ENCODE results near the gene BTBD17. TPM values are rescaled to one million over a fixed set of nuclear protein-coding genes. Genes with fewer than 3 reads are reported as not detected.

Gene BTBD17
- total and polyA plus RNA-seq, 2 of the 8 experiments (the other 6 are each of a cell fraction or from before 2014, with no cell fraction given), result 7.0 to 14.8 TPM

DNA sequence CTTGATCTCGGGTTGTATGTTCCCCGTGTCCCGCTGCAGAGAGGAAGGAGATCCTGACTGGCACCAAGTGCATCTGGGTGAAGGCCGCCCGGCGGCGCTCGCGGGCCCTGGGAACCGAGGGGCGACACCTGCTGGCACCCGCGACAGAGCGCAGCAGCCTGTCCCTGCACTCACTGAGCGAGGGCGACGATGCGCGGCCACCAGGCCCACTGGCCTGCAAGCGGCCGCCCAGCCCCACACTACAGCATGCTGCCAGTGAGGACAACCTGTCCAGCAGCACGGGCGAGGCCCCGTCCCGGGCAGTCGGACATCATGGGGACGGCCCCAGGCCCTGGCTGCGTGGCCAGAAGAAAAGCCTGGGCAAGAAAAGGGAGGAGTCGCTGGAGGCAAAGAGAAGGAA, 7.5 kb downstream of the BTBD17 start (continued):
- no peak for TF ChIP-seq PHF8 (conservative IDR thresholded peaks at IDR 0.05; ENCODE audit: low read depth, low read length)
- TF ChIP-seq CREB1 (IDR thresholded peaks at IDR 0.05), result peak; percentile 62
- TF ChIP-seq CHD7 (IDR thresholded peaks at IDR 0.05; ENCODE audit: insufficient replicate concordance, low read length), result no peak
- no peak for TF ChIP-seq CEBPB (IDR thresholded peaks at IDR 0.05; ENCODE audit: low read depth, low read length)
- no peak for TF ChIP-seq POLR2A (IDR thresholded peaks at IDR 0.05; ENCODE audit: control extremely low read depth in 1 of 2, low read depth in 2 of 2, low read length in 2 of 2)
- no peak for TF ChIP-seq FOSL1 (IDR thresholded peaks at IDR 0.05; ENCODE audit: insufficient read depth, low read depth, low read length)
- no peak for TF ChIP-seq SIRT6 (IDR thresholded peaks at IDR 0.05; ENCODE audit: low read length)
- peak; percentile 70; the same call in 1 of the 2 replicates for TF ChIP-seq YY1 (IDR thresholded peaks at IDR 0.05; ENCODE audit: low read depth, low read length)
- TF ChIP-seq BCL11A (IDR thresholded peaks at IDR 0.05; ENCODE audit: low read depth in 2 of 2, low read length in 2 of 2), result no peak
- TF ChIP-seq, protein P1, sequence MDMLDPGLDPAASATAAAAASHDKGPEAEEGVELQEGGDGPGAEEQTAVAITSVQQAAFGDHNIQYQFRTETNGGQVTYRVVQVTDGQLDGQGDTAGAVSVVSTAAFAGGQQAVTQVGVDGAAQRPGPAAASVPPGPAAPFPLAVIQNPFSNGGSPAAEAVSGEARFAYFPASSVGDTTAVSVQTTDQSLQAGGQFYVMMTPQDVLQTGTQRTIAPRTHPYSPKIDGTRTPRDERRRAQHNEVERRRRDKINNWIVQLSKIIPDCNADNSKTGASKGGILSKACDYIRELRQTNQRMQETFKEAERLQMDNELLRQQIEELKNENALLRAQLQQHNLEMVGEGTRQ (IDR thresholded peaks at IDR 0.05; ENCODE audit: low read length), result no peak
- TF ChIP-seq ASH2L (IDR thresholded peaks at IDR 0.05; ENCODE audit: low read length), result peak; percentile 19
- no peak for TF ChIP-seq SUZ12 (IDR thresholded peaks at IDR 0.05; ENCODE audit: low read length)
- peak; percentile 10; the same call in 1 of the 2 replicates for TF ChIP-seq BACH1 (IDR thresholded peaks at IDR 0.05; ENCODE audit: low read length)
